GM20431 (cell line): Measurements from ENCODE around the gene SBF1.
"Not testable (repeated sequence)": the region's sequence is repeated elsewhere in the genome, so short reads cannot be mapped to it uniquely, and the experiment has no call there.

Source experiments
- in situ Hi-C: fragments of 300-500 bp; cut with MseI, MboI; formaldehyde crosslinking; loops from one replicate; pipeline ENCODE4 v1.15.0; 2020; ENCODE audit warnings: low sequenced_read_pairs; ENCODE audit not compliant: unreplicated experiment

SBF1 gene

GRCh38 chr22:50474710-50475651, at the start of gene SBF1:
Gene SBF1, minus strand, starts transcription at chr22:50475035. Its CDS starts 195 bp downstream, at chr22:50474840.
- in situ Hi-C loops: no loop called here

GRCh38 chr22:50523806-50524675, 49.2 kb upstream of the SBF1 start:
- in situ Hi-C loops: no loop called here

GRCh38 chr22:50523458-50523805, 48.6 kb upstream of the SBF1 start:
- in situ Hi-C loops: no loop called here

- in situ Hi-C loops: no loop called here
Measured at GRCh38 chr22:50522806-50523438, 48.1 kb upstream of the SBF1 start.

- in situ Hi-C loops: no loop called here
Measured at GRCh38 chr22:50522208-50522805, 47.5 kb upstream of the SBF1 start.

- in situ Hi-C loops: no loop called here
Measured at GRCh38 chr22:50521710-50522109, 46.9 kb upstream of the SBF1 start.

- in situ Hi-C loops: no loop called here
Measured at GRCh38 chr22:50520826-50521453, 46.1 kb upstream of the SBF1 start.

GRCh38 chr22:50520184-50520583, 45.3 kb upstream of the SBF1 start:
- in situ Hi-C loops: not testable (repeated sequence)

GRCh38 chr22:50519151-50519550, 44.3 kb upstream of the SBF1 start:
- in situ Hi-C loops: no loop called here

GRCh38 chr22:50518606-50519005, 43.8 kb upstream of the SBF1 start:
- in situ Hi-C loops: no loop called here

- in situ Hi-C loops: no loop called here
Measured at GRCh38 chr22:50517495-50518260, 42.8 kb upstream of the SBF1 start.

GRCh38 chr22:50516891-50517290, 42.1 kb upstream of the SBF1 start:
- in situ Hi-C loops: no loop called here

GRCh38 chr22:50516068-50516467, 41.2 kb upstream of the SBF1 start:
- in situ Hi-C loops: no loop called here

- in situ Hi-C loops: no loop called here
Measured at GRCh38 chr22:50513175-50513574, 38.3 kb upstream of the SBF1 start.

- in situ Hi-C loops: no loop called here
Measured at GRCh38 chr22:50508897-50509296, 34.1 kb upstream of the SBF1 start.

GRCh38 chr22:50507991-50508884, 33.4 kb upstream of the SBF1 start, which contains the start of gene NCAPH2:
Gene NCAPH2, plus strand, starts transcription at chr22:50508224. Its CDS starts 114 bp downstream, at chr22:50508338.
- in situ Hi-C loops: no loop called here

GRCh38 chr22:50507421-50507990, 32.7 kb upstream of the SBF1 start, which contains the start of gene LMF2:
Gene LMF2, minus strand, starts transcription at chr22:50507702. Its CDS starts 27 bp downstream, at chr22:50507675.
- in situ Hi-C loops: no loop called here
